Mesenchymal stem cell (in vitro differentiated cells and primary cell): ENCODE results near the gene OXSR1.

Source experiments
- DNase-seq: peaks from one replicate; pipeline ENCODE4 v3.0.0-alpha.2; 2013
- H2AFZ ChIP-seq: one replicate; pipeline ENCODE4 v1.6.1; 2013; ENCODE audit warnings: low read depth, mild to moderate bottlenecking, control low read depth, inconsistent platforms, low read length, moderate library complexity
- H2AK5ac ChIP-seq: 2 replicates; pipeline ENCODE4 v1.6.1; 2013; ENCODE audit warnings: low read length, moderate library complexity, mild to moderate bottlenecking, inconsistent platforms; ENCODE audit not compliant: severe bottlenecking
- H2BK120ac ChIP-seq: one replicate; pipeline ENCODE4 v1.6.1; 2013; ENCODE audit warnings: low read depth, mild to moderate bottlenecking, inconsistent platforms, low read length, moderate library complexity
- H2BK12ac ChIP-seq, 2 experiments: one replicate each; pipeline ENCODE4 v1.6.1; 2013; ENCODE audit warnings: inconsistent platforms in 2 of 2, low read length in 2 of 2, mild to moderate bottlenecking in 2 of 2, moderate library complexity in 2 of 2, control low read depth in 1 of 2
- H2BK15ac ChIP-seq: one replicate; pipeline ENCODE4 v1.6.1; 2013; ENCODE audit warnings: mild to moderate bottlenecking, low read depth, inconsistent platforms; ENCODE audit not compliant: poor library complexity, severe bottlenecking
- H2BK5ac ChIP-seq: 2 replicates; pipeline ENCODE4 v1.6.1; 2013; ENCODE audit warnings: low read depth, mild to moderate bottlenecking, low read length, control low read depth, inconsistent platforms; ENCODE audit not compliant: poor library complexity, severe bottlenecking
- H3K14ac ChIP-seq, 2 experiments: one replicate each; pipeline ENCODE4 v1.6.1; 2013; ENCODE audit warnings: inconsistent platforms in 2 of 2, low read length in 2 of 2, control low read depth in 1 of 2, mild to moderate bottlenecking in 1 of 2, moderate library complexity in 1 of 2
- H3K18ac ChIP-seq, 2 experiments: one replicate each; pipeline ENCODE4 v1.6.1; 2013; ENCODE audit warnings: inconsistent platforms in 2 of 2, low read length in 2 of 2, control low read depth in 1 of 2, low read depth in 1 of 2, mild to moderate bottlenecking in 1 of 2
- H3K23ac ChIP-seq, 2 experiments: one replicate each; pipeline ENCODE4 v1.6.1; 2013; ENCODE audit warnings: inconsistent platforms in 2 of 2, low read length in 2 of 2, mild to moderate bottlenecking in 2 of 2, moderate library complexity in 2 of 2, control low read depth in 1 of 2
- H3K27ac ChIP-seq: 2 replicates; pipeline ENCODE4 v1.5.1; 2013; ENCODE audit warnings: mild to moderate bottlenecking, moderate library complexity, low read length, control low read depth, inconsistent platforms; ENCODE audit not compliant: poor library complexity, severe bottlenecking
- H3K27me3 ChIP-seq, 2 experiments: 2 replicates each; pipeline versions ENCODE4 v1.6.1 to v1.7.0; 2013; ENCODE audit warnings: low read length in 2 of 2, mild to moderate bottlenecking in 2 of 2, moderate library complexity in 2 of 2, control low read depth in 1 of 2, inconsistent platforms in 1 of 2; ENCODE audit not compliant: control insufficient read depth in 1 of 2, insufficient read depth in 1 of 2
- H3K36me3 ChIP-seq, 2 experiments: 2 replicates each; pipeline versions ENCODE4 v1.6.1 to v1.7.0; 2013; ENCODE audit warnings: low read length in 2 of 2, control low read depth in 1 of 2, inconsistent platforms in 1 of 2, low read depth in 1 of 2, mild to moderate bottlenecking in 1 of 2; ENCODE audit not compliant: insufficient read depth in 2 of 2, control insufficient read depth in 1 of 2
- H3K4ac ChIP-seq, 2 experiments: one replicate each; pipeline ENCODE4 v1.6.1; 2013; ENCODE audit warnings: inconsistent platforms in 2 of 2, low read length in 2 of 2, mild to moderate bottlenecking in 2 of 2, moderate library complexity in 2 of 2, control low read depth in 1 of 2, low read depth in 1 of 2
- H3K4me1 ChIP-seq: 2 replicates; pipeline ENCODE4 v1.6.1; 2013; ENCODE audit warnings: low read depth, low read length, control low read depth; ENCODE audit not compliant: control insufficient read depth, insufficient read depth
- H3K4me2 ChIP-seq: 2 replicates; pipeline ENCODE4 v1.6.1; 2013; ENCODE audit warnings: low read length, mild to moderate bottlenecking, inconsistent platforms; ENCODE audit not compliant: poor library complexity, severe bottlenecking
- H3K4me3 ChIP-seq, 2 experiments: 2 replicates each; pipeline versions ENCODE4 v1.5.1 to v1.7.0; 2013; ENCODE audit warnings: low read length in 2 of 2, mild to moderate bottlenecking in 2 of 2, control low read depth in 1 of 2, low read depth in 1 of 2; ENCODE audit not compliant: insufficient read depth in 1 of 2
- H3K79me1 ChIP-seq: replicated peaks from 2 replicates; pipeline ENCODE4 v1.6.1; 2013; ENCODE audit warnings: mild to moderate bottlenecking, control low read depth, low read length, inconsistent platforms; ENCODE audit not compliant: poor library complexity, severe bottlenecking
- H3K9ac ChIP-seq: 2 replicates; pipeline ENCODE4 v1.7.0; 2013; ENCODE audit warnings: mild to moderate bottlenecking, low read length, moderate library complexity
- H3K9me3 ChIP-seq: 2 replicates; pipeline ENCODE4 v1.7.0; 2013; ENCODE audit warnings: mild to moderate bottlenecking, low read length; ENCODE audit not compliant: control insufficient read depth
- H4K8ac ChIP-seq: one replicate; pipeline ENCODE4 v1.6.1; 2013; ENCODE audit warnings: inconsistent platforms, mild to moderate bottlenecking, low read length, moderate library complexity
- H4K91ac ChIP-seq: one replicate; pipeline ENCODE4 v1.6.1; 2013; ENCODE audit warnings: mild to moderate bottlenecking, low read length, inconsistent platforms
- WGBS: methylation state at CpG from one replicate; pipeline ENCODE4 v1.1.7; 2013; ENCODE audit warnings: mixed read lengths; 5-methylcytosine and 5-hydroxymethylcytosine counted together

The OXSR1 gene

DNA sequence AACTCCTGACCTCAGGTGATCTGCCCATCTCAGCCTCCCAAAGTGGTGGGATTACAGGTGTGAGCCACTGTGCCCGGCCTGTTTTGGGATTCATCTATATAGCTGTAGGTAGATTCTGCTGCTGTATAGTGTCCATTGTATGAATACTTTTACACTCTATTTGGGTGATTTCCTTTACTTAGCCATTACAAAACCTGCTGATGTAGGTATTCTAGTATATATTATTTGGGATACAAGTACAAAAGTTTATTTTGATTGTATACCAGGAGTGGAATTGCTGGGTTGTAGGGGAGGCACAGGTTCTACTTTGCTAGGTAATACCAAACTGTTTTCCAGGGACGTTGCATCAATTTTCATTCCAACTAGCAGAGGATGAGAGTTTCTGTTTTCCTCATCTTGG is 9.5 kb upstream of the OXSR1 start:
- no peak overlapping the region for H2BK5ac ChIP-seq
- no peak overlapping the region for H3K9ac ChIP-seq
- H3K27me3 ChIP-seq = no peaks in the 10 kb centered on the region
- H4K8ac ChIP-seq = no peak overlapping the region
- H3K9me3 ChIP-seq = no peaks in the 10 kb centered on the region
- no peaks in the 10 kb centered on the region for H3K79me1 ChIP-seq
- H3K27ac ChIP-seq = no peak overlapping the region
- H3K4me3 ChIP-seq = no peak overlapping the region
- 100% methylated on average over 1 of the region's 2 CpGs for WGBS
- no peak for DNase-seq
- no peak overlapping the region for H2BK12ac ChIP-seq
- H2BK120ac ChIP-seq = no peak overlapping the region
- H3K4me2 ChIP-seq = no peak overlapping the region
- H3K36me3 ChIP-seq = no peaks in the 10 kb centered on the region
- no peak overlapping the region for H2AFZ ChIP-seq
- no peak overlapping the region for H4K91ac ChIP-seq
- H2AK5ac ChIP-seq = no peak overlapping the region
- no peaks in the 10 kb centered on the region for H3K4me1 ChIP-seq
- no peak overlapping the region for H3K14ac ChIP-seq
- H2BK15ac ChIP-seq = no peak overlapping the region
- no peak overlapping the region for H3K23ac ChIP-seq
- no peak overlapping the region for H3K4ac ChIP-seq
- no peak overlapping the region for H3K18ac ChIP-seq

DNA sequence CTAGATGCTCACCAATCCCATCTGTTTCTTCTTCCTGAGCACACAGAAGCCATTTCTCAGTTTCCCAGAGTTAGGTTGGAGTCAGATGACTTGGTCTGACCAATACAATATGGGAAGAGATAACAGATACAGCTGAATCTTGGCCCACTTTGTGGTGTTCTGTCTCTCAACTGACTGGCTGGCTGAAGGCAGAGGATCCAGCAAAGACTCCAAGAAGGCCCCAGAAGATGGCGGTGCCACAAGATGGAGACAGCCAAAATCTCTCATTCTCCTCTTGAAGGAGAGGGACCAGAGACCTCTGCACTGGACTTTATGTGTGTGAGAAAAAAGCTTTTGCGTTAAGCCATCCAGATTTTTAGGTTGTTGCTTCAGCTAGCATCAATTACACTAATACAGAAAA is 8.2 kb upstream of the OXSR1 start:
- no peak overlapping the region for H2AK5ac ChIP-seq
- no peaks in the 10 kb centered on the region for H3K27me3 ChIP-seq
- no peak overlapping the region for H4K8ac ChIP-seq
- WGBS = 100% methylated on average over 1 of the region's 2 CpGs
- no peak overlapping the region for H2BK12ac ChIP-seq
- H3K4me2 ChIP-seq = no peak overlapping the region
- no peak overlapping the region for H3K4ac ChIP-seq
- no peak overlapping the region for H3K18ac ChIP-seq
- no peak overlapping the region for H3K23ac ChIP-seq
- no peaks in the 10 kb centered on the region for H3K36me3 ChIP-seq
- H3K27ac ChIP-seq = no peak overlapping the region
- no peak overlapping the region for H4K91ac ChIP-seq
- H2BK15ac ChIP-seq = no peak overlapping the region
- no peak overlapping the region for H3K4me3 ChIP-seq
- H2AFZ ChIP-seq = no peak overlapping the region
- DNase-seq = no peak
- no peaks in the 10 kb centered on the region for H3K79me1 ChIP-seq
- H3K4me1 ChIP-seq = no peaks in the 10 kb centered on the region
- H2BK120ac ChIP-seq = no peak overlapping the region
- H2BK5ac ChIP-seq = no peak overlapping the region
- H3K14ac ChIP-seq = no peak overlapping the region
- no peak overlapping the region for H3K9ac ChIP-seq
- no peaks in the 10 kb centered on the region for H3K9me3 ChIP-seq

DNA sequence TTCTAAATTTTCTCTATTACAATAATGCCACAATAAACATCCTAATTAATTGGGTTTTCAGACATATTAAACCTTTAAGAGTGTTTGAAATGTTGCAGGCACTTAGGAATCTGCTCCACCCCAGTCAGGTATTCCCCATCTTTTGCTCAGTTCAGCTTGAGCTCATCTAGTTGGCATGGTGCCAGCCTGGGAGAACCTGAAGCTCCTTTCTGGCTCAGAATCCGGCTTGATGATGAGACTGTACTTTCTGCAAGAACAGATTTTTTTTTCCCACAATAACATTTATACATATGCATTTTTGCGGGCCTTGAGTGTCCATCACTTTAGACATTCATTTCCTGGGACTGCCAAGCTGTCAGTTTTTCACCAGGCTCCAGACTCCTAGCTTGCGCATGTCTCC is 7.7 kb upstream of the OXSR1 start:
- no peak overlapping the region for H2AK5ac ChIP-seq
- no peaks in the 10 kb centered on the region for H3K4me1 ChIP-seq
- no peak overlapping the region for H2BK5ac ChIP-seq
- no peak for DNase-seq
- H3K9me3 ChIP-seq = no peaks in the 10 kb centered on the region
- no peak overlapping the region for H3K9ac ChIP-seq
- no peaks in the 10 kb centered on the region for H3K79me1 ChIP-seq
- H3K14ac ChIP-seq = no peak overlapping the region
- H3K36me3 ChIP-seq = no peaks in the 10 kb centered on the region
- no peak overlapping the region for H2AFZ ChIP-seq
- no peak overlapping the region for H4K91ac ChIP-seq
- no peak overlapping the region for H2BK12ac ChIP-seq
- no peak overlapping the region for H2BK120ac ChIP-seq
- H3K27ac ChIP-seq = no peak overlapping the region
- no peak overlapping the region for H3K4ac ChIP-seq
- H3K23ac ChIP-seq = no peak overlapping the region
- no peak overlapping the region for H3K18ac ChIP-seq
- no peak overlapping the region for H3K4me3 ChIP-seq
- 97% methylated on average over 3 of the region's 3 CpGs for WGBS
- no peaks in the 10 kb centered on the region for H3K27me3 ChIP-seq
- no peak overlapping the region for H4K8ac ChIP-seq
- no peak overlapping the region for H3K4me2 ChIP-seq
- no peak overlapping the region for H2BK15ac ChIP-seq

DNA sequence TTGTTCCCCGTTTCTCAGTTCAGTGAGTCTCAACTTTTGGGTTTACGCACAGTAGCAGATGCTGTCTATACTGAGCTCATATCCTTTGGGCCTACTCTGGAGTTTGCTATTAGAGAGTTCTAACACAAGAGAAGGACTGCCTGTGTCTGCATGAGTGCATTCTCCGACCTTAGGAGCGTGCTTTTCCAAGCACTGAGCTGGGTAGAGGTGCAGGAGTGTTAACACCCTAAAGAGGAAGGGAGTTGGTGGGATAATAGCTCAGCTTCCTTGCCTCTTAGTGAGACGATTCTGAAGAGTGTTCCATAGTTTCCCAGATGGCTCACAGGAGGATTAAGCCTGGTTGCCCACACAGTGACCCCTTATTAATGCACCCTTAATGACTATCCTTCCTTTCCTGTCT is 6.9 kb upstream of the OXSR1 start:
- Histone ChIP-seq H3K14ac (no peak overlapping the region), H2BK12ac (no peak overlapping the region), H3K4ac (no peak overlapping the region), H2BK15ac (no peak overlapping the region), H3K4me3 (no peak overlapping the region), H3K23ac (no peak overlapping the region), H3K4me1 (no peaks in the 10 kb centered on the region), H3K27ac (no peak overlapping the region), H3K79me1 (no peaks in the 10 kb centered on the region), H2AFZ (no peak overlapping the region), H2AK5ac (no peak overlapping the region), H4K8ac (no peak overlapping the region), H3K36me3 (no peaks in the 10 kb centered on the region), H3K4me2 (no peak overlapping the region), H3K27me3 (no peaks in the 10 kb centered on the region), H4K91ac (no peak overlapping the region), H2BK120ac (no peak overlapping the region), H3K18ac (no peak overlapping the region), H3K9me3 (no peaks in the 10 kb centered on the region), H2BK5ac (no peak overlapping the region), H3K9ac (no peak overlapping the region)
- WGBS = 81% methylated on average over 5 of the region's 5 CpGs
- DNase-seq = no peak
